GM18519 (cell line): ENCODE results near the gene C12orf43.

ENCODE experiments used
- ATAC-seq: cut with Tn5 transposase; IDR thresholded peaks from one replicate; pipeline ENCODE4 v1.9.1; 2021; ENCODE audit warnings: mild to moderate bottlenecking, moderate library complexity; ENCODE audit not compliant: unreplicated experiment, low FRiP score

The C12orf43 gene

DNA sequence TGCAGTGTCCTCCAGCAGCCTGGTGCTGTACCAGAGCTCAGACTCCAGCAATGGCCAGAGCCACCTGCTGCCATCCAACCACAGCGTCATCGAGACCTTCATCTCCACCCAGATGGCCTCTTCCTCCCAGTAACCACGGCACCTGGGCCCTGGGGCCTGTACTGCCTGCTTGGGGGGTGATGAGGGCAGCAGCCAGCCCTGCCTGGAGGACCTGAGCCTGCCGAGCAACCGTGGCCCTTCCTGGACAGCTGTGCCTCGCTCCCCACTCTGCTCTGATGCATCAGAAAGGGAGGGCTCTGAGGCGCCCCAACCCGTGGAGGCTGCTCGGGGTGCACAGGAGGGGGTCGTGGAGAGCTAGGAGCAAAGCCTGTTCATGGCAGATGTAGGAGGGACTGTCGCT is 15.2 kb downstream of the C12orf43 start:
- ATAC-seq: no peak

DNA sequence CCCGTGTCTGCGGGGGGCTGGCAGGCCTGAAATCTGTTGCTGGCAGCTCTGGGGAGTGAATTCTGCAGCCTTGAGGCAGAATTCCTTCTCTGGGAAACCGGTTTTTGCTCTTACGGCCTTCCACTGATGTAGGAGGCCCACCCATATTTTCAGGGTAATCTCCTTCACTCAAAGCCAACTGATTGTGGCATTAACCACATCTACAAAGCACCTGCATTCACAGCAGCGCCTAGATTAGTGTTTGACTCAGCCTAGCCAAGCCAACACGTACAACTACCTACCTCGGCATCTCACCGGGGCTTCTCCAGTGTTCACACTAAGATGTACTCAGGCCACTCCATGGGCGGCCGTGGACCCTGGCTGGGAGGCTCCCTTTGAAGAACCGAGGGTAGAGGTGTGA is 15.8 kb downstream of the C12orf43 start:
- no peak for ATAC-seq

DNA sequence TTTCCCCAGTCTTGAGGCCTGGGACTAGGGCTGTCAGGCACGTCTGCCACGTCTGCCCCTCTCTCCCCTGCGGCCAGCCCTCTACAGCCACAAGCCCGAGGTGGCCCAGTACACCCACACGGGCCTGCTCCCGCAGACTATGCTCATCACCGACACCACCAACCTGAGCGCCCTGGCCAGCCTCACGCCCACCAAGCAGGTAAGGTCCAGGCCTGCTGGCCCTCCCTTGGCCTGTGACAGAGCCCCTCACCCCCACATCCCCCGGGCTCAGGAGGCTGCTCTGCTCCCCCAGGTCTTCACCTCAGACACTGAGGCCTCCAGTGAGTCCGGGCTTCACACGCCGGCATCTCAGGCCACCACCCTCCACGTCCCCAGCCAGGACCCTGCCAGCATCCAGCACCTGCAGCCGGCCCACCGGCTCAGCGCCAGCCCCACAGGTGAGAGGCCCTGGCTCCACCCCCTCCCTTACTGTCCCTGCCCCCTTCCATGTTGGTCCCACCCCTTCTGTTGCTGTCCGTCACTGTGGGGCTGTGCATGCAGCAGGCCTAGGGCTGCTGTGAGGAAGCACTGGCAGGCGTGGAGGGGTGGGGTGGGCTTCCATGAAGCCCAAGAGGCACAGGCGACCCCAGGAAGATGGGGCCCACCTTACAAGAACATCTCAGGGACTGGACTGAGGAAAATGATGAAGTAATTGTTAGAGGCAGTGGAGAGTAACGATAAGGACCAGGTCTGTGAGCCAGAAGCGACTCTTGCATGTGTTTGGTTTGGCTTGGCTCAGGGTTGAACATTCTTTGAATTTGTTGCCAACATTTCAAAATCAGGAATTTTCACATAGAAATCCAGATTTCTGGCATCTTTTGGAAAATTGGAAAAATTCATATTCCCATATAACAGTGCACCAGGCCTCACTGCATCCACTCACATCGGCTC is 16.8 kb downstream of the C12orf43 start:
- no peak for ATAC-seq

GRCh38 chr12:120998435-120998834 is 17.9 kb downstream of the C12orf43 start:
- no peak for ATAC-seq

DNA sequence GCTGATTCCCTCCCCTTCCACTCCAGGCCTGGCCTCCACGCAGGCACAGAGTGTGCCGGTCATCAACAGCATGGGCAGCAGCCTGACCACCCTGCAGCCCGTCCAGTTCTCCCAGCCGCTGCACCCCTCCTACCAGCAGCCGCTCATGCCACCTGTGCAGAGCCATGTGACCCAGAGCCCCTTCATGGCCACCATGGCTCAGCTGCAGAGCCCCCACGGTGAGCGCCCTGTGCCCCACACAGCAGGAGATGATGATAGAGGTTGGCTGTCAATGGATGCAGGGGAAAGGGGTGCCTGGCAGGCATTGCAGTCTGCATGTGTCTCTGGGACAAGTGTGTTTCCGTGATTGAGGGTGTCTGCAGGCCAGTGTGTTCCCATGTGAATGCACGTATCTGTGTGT is 18.8 kb downstream of the C12orf43 start:
- ATAC-seq: no peak

DNA sequence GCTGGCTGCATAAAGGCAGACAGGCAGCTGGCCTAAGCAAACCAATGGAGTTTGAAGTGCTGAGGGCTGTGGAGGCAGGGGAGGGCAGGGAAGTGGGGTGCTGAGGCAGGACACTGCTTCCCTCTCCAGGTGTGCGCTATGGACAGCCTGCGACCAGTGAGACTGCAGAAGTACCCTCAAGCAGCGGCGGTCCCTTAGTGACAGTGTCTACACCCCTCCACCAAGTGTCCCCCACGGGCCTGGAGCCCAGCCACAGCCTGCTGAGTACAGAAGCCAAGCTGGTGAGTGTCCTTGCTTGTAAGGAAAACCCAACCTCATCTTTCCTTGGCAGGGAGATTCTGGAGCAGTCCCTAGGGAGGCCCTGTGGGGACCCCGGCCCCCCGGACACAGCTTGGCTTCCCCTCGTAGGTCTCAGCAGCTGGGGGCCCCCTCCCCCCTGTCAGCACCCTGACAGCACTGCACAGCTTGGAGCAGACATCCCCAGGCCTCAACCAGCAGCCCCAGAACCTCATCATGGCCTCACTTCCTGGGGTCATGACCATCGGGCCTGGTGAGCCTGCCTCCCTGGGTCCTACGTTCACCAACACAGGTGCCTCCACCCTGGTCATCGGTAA is 20.0 kb downstream of the C12orf43 start:
- ATAC-seq: no peak

- ATAC-seq: no peak
Measured at GRCh38 chr12:120994589-120995337, 21.5 kb downstream of the C12orf43 start.

- ATAC-seq: no peak
Measured at GRCh38 chr12:120994059-120994458, 22.2 kb downstream of the C12orf43 start.

DNA sequence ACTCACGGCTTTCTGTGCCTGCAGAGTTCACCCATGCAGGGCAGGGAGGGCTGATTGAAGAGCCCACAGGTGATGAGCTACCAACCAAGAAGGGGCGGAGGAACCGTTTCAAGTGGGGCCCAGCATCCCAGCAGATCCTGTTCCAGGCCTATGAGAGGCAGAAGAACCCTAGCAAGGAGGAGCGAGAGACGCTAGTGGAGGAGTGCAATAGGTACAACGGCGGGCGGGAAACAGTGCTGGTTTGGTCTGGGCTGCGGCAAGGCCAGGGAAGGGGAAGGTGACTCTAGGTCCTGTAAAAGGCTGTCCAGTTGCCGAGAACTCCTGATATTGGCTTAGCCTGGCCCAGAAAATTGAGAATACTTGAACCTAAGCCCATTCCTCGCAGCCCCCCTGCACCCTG is 22.8 kb downstream of the C12orf43 start:
- no peak for ATAC-seq

DNA sequence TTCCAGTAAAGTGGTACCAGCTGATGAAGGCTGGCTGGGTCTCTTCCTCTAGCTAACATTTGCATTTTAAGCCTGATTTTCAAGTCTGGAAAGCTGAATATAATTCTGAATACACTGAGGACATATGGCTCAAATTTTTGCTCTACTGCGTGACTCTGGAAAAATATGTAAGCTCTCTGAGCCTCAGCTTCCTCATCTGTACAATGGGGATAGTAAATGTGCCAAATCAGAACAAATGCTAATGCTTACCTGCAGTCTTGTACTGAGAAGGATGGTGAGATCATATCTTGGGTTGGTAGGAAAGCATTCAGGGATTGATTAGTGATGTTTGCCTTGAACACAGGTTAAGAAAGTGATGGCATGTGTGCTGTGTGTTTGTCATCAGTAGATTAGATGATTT is 23.3 kb downstream of the C12orf43 start:
- ATAC-seq: no peak

DNA sequence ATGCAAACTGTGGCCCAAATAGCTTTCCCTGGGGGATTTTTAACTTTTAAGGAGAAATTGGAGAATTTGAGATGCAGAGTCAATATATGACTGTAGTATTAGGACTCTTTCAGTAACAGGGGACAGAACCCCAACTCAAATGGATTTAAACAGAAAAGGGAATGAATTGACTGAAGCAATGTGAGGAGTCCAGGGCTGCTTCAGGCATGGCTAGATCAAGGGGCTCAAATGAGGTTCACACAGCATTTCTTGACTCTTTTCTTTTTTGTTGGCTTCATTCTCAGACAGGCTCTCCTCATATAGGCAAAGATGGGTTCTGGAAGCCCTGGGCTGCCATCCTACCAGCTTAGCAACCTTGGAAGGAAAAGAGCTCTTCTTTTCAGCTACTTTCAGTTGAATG is 24.3 kb downstream of the C12orf43 start:
- ATAC-seq: no peak

DNA sequence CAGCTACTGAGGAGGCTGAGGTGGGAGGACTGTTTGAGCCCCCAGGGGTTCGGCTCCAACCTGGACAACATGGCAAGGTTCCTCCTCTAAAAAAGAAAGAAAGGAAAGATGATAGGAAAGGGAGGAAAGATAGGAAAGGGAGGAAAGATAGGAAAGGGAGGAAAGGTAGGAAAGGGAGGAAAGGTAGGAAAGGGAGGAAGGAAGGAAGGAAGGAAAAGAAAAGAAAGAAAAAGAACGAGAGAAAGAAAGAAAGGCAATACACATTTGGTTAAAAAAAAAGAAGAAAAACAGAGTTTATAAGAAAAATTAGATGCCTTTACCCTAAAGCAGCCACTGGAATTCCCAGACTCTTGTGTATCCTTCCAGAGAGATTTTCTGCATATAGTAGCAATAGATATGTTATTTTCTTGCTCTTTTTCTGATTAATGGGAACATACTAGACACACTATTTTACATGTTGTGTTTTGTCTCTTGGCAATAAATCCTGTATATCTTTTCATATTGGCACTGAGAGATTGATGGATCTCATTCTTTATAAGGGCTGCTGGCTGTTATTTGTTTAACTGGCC is 25.7 kb downstream of the C12orf43 start:
- ATAC-seq: no peak

DNA sequence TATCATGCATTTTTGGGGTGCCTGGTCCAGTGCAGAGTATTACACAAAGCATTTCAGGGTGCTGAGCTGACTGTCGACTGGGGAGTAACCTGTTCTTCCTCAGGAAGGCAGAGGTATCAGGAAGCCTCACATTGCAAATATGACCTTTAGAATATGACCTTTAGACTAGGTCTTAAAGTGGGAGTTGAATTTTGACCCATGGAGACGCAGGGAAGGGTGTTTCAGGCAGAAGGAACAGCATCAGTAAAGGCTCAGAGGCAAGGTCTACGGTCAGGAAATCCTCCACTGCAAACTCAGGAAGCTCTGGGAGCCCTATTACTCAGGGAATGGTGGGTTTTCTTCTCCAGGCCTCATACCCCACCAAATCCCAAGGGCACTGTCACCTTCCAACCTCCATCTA is 26.6 kb downstream of the C12orf43 start:
- ATAC-seq: no peak

- no peak for ATAC-seq
Measured at GRCh38 chr12:120988658-120989057, 27.6 kb downstream of the C12orf43 start.

DNA sequence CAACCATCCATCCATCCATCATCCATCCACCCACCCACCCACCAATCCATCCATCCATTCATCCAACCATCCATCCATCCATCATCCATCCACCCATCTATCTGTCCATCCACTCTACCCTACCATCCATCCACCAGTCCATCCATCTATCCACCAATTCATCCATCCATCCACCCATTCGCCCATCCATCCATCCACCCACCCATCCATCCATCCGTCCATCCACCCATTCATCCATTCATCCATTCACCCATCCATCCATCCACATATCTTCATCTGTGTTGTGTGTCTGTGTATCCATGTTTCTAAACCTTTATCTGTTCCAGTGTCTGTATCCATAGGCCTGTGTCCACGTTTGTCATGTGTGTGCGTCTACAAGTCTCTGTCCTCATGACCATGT is 28.1 kb downstream of the C12orf43 start:
- no peak for ATAC-seq

DNA sequence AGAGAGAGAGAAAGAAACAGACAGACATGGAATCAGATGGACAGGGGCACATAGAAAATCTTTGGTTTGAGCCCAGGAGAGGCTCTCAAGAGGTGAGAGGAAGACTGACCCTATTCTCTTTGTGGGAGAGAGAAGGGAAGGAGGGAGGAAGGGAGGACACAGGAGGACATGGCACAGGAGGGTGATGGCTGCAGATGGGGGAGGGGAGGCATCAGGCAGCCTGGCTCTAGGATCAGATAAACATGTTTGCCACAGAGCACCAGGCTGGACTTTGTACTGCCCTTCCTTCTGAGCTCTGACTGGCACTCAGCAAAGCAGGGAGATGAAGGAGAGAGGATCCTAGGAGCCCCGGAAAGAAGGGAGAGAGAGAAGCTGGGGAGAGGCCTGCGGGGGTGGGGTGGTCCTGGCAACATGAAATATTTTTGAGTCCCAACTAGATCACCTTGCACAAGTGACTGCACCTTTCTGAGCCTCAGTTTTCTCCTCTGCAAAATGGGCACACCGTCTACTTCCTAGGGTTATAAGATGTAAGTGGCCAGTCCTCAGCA is 31.9 kb downstream of the C12orf43 start:
- no peak for ATAC-seq

DNA sequence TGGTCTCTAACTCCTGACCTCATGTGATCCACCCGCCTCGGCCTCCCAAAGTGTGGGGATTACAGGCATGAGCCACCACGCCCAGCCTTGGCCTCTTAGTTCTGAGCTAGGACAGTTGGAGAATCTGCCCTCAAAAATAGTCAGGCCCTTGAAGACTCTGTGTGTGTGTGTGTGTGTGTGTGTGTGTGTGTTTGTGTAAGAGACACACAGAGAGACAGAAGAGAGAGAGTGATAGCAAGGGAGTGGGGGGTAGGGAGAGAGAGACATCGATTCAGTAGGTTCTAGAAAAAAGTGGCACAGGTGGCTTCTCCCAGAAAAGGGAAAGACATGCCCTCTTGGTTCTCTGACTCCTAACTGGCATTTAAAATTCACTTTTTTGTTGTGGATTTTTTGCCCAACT is 32.5 kb downstream of the C12orf43 start:
- ATAC-seq: no peak

DNA sequence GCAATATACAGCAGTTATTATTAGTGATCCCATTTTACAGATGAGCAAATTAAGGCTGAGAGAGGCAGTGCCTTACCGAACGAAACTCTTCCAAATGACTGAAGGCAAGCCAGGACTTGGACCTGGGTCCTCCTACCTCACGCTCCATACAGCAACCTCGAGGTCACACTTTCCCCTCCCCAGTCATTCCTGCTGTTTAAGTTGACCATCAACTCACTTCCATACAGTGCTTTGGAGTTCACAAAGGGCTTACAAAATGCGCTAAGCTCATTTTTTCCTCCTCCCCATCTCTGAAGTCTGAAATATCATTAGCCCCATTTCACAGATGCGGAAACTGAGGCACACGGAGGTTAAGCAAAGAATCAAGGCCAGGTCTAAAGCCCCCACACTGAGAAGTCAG is 33.6 kb downstream of the C12orf43 start:
- ATAC-seq: no peak

- no peak for ATAC-seq
Measured at GRCh38 chr12:120981407-120981941, 34.8 kb downstream of the C12orf43 start.

- no peak for ATAC-seq
Measured at GRCh38 chr12:120980800-120981368, 35.4 kb downstream of the C12orf43 start.
